ENCODE measurements around the gene TSPAN3. TPM values are rescaled to one million over a fixed set of nuclear protein-coding genes. Genes with fewer than 3 reads are reported as not detected.

The TSPAN3 gene
- polyA plus RNA-seq, 3 donors = 93.7 to 495 (median 218) TPM

GRCh38 chr15:77029166-77030047, 41.5 kb downstream of the TSPAN3 start:
- WGBS, 3 donors = 87 to 94% (median 91%) methylated on average over 21 of the region's 21 CpGs

GRCh38 chr15:77028451-77029165, 42.3 kb downstream of the TSPAN3 start:
- WGBS, 3 donors = 41 to 65% (median 55%) methylated on average over 21 to 22 of the region's 22 CpGs

More at GRCh38 chr15:77029166-77030047, 41.5 kb downstream of the TSPAN3 start:
- H3K27ac ChIP-seq (ENCODE audit: low read depth, low read length) = no peak overlapping the region

GRCh38 chr15:77027697-77028450, 43.0 kb downstream of the TSPAN3 start:
- 37 to 66% (median 54%) methylated on average over 25 to 45 of the region's 45 CpGs for WGBS, 3 donors
- H3K27ac ChIP-seq (ENCODE audit: low read depth, low read length) = no peak overlapping the region

More at GRCh38 chr15:77028451-77029165, 42.3 kb downstream of the TSPAN3 start:
- H3K27ac ChIP-seq (ENCODE audit: low read depth, low read length) = no peak overlapping the region

GRCh38 chr15:77027111-77027696, 43.7 kb downstream of the TSPAN3 start:
- 67 to 86% (median 84%) methylated on average over 12 of the region's 12 CpGs for WGBS, 3 donors

GRCh38 chr15:77026501-77027110, 44.3 kb downstream of the TSPAN3 start:
- WGBS, 3 donors = 90 to 91% (median 90%) methylated on average over 12 of the region's 12 CpGs
- H3K27ac ChIP-seq (ENCODE audit: low read depth, low read length) = no peak overlapping the region

More at GRCh38 chr15:77027111-77027696, 43.7 kb downstream of the TSPAN3 start:
- H3K27ac ChIP-seq (ENCODE audit: low read depth, low read length) = no peak overlapping the region

- 88 to 93% (median 93%) methylated on average over 4 of the region's 4 CpGs for WGBS, 3 donors
- H3K27ac ChIP-seq (ENCODE audit: low read depth, low read length) = no peak overlapping the region
Observed at GRCh38 chr15:77025941-77026411, 44.9 kb downstream of the TSPAN3 start.

- WGBS, 3 donors = 90 to 93% (median 91%) methylated on average over 15 of the region's 15 CpGs
Observed at GRCh38 chr15:77025083-77025901, 45.6 kb downstream of the TSPAN3 start.

GRCh38 chr15:77024273-77025082, 46.4 kb downstream of the TSPAN3 start:
- H3K27ac ChIP-seq (ENCODE audit: low read depth, low read length) = no peak overlapping the region
- WGBS, 3 donors = 29 to 46% (median 39%) methylated on average over 17 of the region's 17 CpGs

More at GRCh38 chr15:77025083-77025901, 45.6 kb downstream of the TSPAN3 start:
- no peak overlapping the region for H3K27ac ChIP-seq (ENCODE audit: low read depth, low read length)

- 61 to 79% (median 70%) methylated on average over 19 to 20 of the region's 20 CpGs for WGBS, 3 donors
- H3K27ac ChIP-seq (ENCODE audit: low read depth, low read length) = no peak overlapping the region
Observed at GRCh38 chr15:77023576-77024272, 47.2 kb downstream of the TSPAN3 start.

GRCh38 chr15:77022646-77023575, 48.0 kb downstream of the TSPAN3 start:
- 82 to 91% (median 88%) methylated on average over 14 of the region's 14 CpGs for WGBS, 3 donors
- H3K27ac ChIP-seq (ENCODE audit: low read depth, low read length) = no peak overlapping the region

GRCh38 chr15:77021803-77022381, 49.0 kb downstream of the TSPAN3 start:
- 31 to 77% (median 38%) methylated on average over 7 of the region's 7 CpGs for WGBS, 3 donors
- no peak overlapping the region for H3K27ac ChIP-seq (ENCODE audit: low read depth, low read length)

- WGBS, 3 donors = 78 to 96% (median 83%) methylated on average over 9 of the region's 9 CpGs
- no peak overlapping the region for H3K27ac ChIP-seq (ENCODE audit: low read depth, low read length)
Observed at GRCh38 chr15:77021088-77021481, 49.8 kb downstream of the TSPAN3 start.

- WGBS, 3 donors = 63 to 86% (median 72%) methylated on average over 6 of the region's 6 CpGs
Observed at GRCh38 chr15:77020348-77021087, 50.4 kb downstream of the TSPAN3 start.

More at GRCh38 chr15:77020348-77021087, 50.4 kb downstream of the TSPAN3 start:
- no peak overlapping the region for H3K27ac ChIP-seq (ENCODE audit: low read depth, low read length)

All from adipose tissue (tissue), 3 donors.